NCI-H2171 treated with DMSO at 0.1 percent for 48 hours (cell line): ENCODE results near the gene NFE2L3.

Experiments used
- DNase-seq: peaks from one replicate; lab custom pipeline; 2025; lab: John Stamatoyannopoulos, UW

Gene NFE2L3

GRCh38 chr7:26199301-26200037 lies 47.5 kb downstream of the NFE2L3 start:
- peak; percentile 75 for DNase-seq

DNA sequence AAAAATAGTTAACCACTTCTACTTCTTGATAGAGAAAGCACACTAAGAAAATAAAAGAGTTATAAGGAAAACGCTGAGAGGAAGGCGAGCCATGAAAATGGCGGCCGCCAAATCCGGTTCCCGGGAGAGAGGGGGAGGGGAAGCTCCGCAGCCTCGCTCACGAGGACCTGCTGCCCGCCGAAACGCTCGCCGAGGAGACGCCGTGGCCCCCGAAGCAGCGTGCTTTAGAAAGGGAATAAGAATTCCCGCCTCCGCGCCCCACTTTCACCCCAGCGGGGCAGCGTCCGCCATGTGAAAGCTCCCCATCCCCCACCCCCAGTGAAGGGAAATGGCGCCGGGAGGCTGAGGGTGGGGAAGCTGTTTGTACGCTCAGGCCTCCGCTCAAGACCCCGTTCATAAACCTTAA lies 48.0 kb downstream of the NFE2L3 start:
- DNase-seq, result peak; percentile 75

- peak; percentile 97 for DNase-seq
These were observed 48.6 kb downstream of the NFE2L3 start, which contains the start of gene HNRNPA2B1 for GRCh38 chr7:26200444-26201246. HNRNPA2B1 (minus strand) TSS chr7:26200746; CDS start chr7:26200577, 169 bp downstream.

- DNase-seq, result peak; percentile 93
These were observed 49.4 kb downstream of the NFE2L3 start, which contains the start of gene CBX3 for GRCh38 chr7:26201247-26202018. CBX3 (plus strand) TSS chr7:26201745; CDS start chr7:26202999, 1,254 bp downstream.

- DNase-seq, result no peak
These were observed 50.3 kb downstream of the NFE2L3 start for GRCh38 chr7:26202019-26202990.

- DNase-seq, result no peak
These were observed 51.0 kb downstream of the NFE2L3 start for GRCh38 chr7:26203016-26203415.

DNA sequence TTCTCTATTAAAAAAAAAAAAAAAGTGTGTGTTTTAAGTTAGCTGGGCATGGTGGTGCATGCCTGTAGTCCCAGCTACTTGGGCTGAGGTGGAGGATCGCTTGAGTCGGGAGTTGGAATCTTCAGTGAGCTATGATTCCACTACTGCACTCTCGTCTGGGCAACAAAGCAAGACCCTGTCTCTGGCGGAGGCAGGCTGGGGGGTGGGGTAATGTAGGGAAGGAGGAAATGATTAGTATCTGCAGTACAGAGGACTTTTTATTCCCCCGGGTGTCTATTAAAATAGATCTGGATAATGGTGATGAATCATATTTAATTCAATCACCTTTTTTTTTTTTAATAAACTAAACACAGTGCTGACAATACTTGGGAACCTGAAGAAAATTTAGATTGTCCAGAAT lies 56.0 kb downstream of the NFE2L3 start:
- DNase-seq, result no peak

DNA sequence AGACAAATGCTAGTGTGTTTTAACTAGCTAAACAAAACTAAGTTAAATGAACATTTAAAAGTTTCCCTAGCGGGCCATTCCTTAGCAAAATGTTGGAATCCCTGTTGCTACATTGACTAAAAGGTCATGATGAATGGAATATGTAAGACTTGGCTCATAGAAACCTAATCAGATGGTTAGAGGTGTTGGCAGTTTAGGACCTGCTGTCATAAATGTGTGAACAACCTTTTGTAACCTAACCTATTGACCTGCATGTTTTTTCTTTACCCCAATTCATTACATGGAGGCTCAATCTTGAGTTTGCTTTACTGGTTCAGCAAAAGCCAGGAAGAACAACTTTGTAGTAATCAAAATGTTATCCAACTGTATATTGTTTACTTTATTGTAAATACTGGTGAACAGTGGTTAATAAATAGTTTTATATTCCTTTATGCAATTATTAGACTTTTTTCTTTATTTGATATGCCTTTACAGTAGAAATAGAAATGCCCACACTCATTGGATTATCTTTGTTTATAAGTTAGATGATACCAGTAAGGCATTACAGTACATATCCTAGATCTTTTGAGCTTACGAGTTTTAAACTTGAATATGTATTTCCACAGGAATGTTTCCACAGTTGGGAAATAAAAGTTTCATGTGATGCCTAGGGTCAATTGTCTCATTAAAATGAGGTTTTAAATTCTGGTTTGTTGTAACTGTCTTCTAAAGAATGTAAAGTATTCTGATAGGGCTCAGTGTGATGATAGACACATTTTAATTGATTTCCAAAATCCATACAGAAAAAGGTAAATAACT lies 61.1 kb downstream of the NFE2L3 start:
- DNase-seq, result no peak

- no peak for DNase-seq
These were observed 62.0 kb downstream of the NFE2L3 start for GRCh38 chr7:26213807-26214515.

- DNase-seq, result no peak
These were observed 64.1 kb downstream of the NFE2L3 start for GRCh38 chr7:26216049-26216448.

GRCh38 chr7:26224359-26224758 lies 72.4 kb downstream of the NFE2L3 start:
- DNase-seq, result no peak

DNA sequence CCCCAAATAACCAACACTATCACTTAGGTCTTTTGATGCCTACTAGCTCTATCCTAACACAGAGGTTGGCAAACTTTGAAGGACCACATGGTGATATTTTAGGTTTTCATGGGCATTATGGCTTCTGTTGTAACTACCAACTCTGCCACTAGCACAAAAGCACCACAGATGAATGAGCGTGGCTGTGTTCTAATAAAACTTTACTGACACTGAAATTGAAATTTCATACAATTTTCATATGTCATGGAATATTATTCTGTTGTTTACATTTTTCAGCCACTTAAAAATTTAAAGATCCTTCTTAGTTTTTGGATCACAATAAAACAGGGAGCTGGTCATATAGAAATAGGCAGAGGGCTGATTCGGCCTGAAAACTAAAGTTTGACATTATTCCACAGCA lies 76.0 kb downstream of the NFE2L3 start:
- no peak for DNase-seq

DNA sequence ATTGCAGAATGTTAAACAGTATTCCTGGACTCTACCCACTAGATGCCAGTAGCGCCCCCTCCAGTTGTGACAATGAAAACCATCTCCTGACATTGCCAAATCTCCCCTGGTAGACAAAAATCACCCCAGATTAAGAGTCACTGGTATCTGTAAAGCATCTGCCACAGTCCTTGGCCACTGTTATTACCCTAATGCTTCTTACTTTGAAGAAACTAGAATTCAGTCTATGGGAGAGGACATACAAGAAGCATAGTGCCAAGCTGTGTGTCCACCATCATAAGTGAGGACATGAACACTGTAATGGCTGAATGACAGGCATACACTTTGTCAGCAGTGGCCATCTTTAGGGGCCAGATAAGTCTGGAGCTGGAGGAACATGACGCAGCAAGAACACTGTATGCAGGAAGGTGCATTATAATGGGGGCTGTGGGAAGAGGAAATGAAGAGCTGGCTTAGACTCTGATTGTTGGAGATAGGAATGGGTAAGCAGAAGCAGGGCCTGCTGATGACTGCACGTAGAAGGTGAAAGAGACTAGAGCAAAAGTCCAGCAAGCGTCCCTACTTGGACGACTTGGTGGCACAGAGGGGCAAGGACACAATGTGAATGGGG lies 82.0 kb downstream of the NFE2L3 start:
- no peak for DNase-seq
